Stimulated activated CD4-positive, alpha-beta T cell treated with anti-CD3 and anti-CD28 coated beads, Interleukin-15, amount 100 ng/mL, for 48 hours (primary cell): ENCODE measurements around the gene PRR16.

Source experiments
- DNase-seq, 2 donors: peaks; one replicate each; pipeline ENCODE4 v3.0.0-alpha.2; 2020; ENCODE audit warnings: low read depth in 2 of 2

The PRR16 gene

GRCh38 chr5:120568711-120569110, 104.6 kb downstream of the PRR16 start:
- DNase-seq: no peak

GRCh38 chr5:120576588-120576987, 112.5 kb downstream of the PRR16 start:
- DNase-seq: no peak

GRCh38 chr5:120582635-120583034, 118.5 kb downstream of the PRR16 start:
- no peak for DNase-seq

- no peak for DNase-seq
Measured at GRCh38 chr5:120586646-120587045, 122.5 kb downstream of the PRR16 start.

- no peak for DNase-seq
Measured at GRCh38 chr5:120591911-120592310, 127.8 kb downstream of the PRR16 start.

GRCh38 chr5:120599576-120599975, 135.5 kb downstream of the PRR16 start:
- no peak for DNase-seq

- DNase-seq: no peak
Measured at GRCh38 chr5:120600639-120601038, 136.5 kb downstream of the PRR16 start.

GRCh38 chr5:120602033-120602432, 137.9 kb downstream of the PRR16 start:
- DNase-seq: no peak

- DNase-seq: no peak
Measured at GRCh38 chr5:120604884-120605283, 140.8 kb downstream of the PRR16 start.

GRCh38 chr5:120605325-120606079, 141.4 kb downstream of the PRR16 start:
- no peak for DNase-seq

- no peak for DNase-seq
Measured at GRCh38 chr5:120609570-120609969, 145.5 kb downstream of the PRR16 start.

- DNase-seq: no peak
Measured at GRCh38 chr5:120610145-120610544, 146.0 kb downstream of the PRR16 start.

GRCh38 chr5:120613729-120614128, 149.6 kb downstream of the PRR16 start:
- no peak for DNase-seq

- no peak for DNase-seq
Measured at GRCh38 chr5:120614531-120615180, 150.6 kb downstream of the PRR16 start.

- no peak for DNase-seq
Measured at GRCh38 chr5:120615967-120616645, 152.0 kb downstream of the PRR16 start.

GRCh38 chr5:120621339-120621738, 157.2 kb downstream of the PRR16 start:
- no peak for DNase-seq

- no peak for DNase-seq
Measured at GRCh38 chr5:120624021-120624563, 160.0 kb downstream of the PRR16 start.

- DNase-seq: no peak
Measured at GRCh38 chr5:120628156-120628555, 164.1 kb downstream of the PRR16 start.

GRCh38 chr5:120630550-120630949, 166.4 kb downstream of the PRR16 start:
- no peak for DNase-seq

GRCh38 chr5:120631611-120632010, 167.5 kb downstream of the PRR16 start:
- DNase-seq: no peak

GRCh38 chr5:120632430-120632829, 168.3 kb downstream of the PRR16 start:
- no peak for DNase-seq

GRCh38 chr5:120638449-120638848, 174.3 kb downstream of the PRR16 start:
- no peak for DNase-seq

GRCh38 chr5:120640778-120641177, 176.7 kb downstream of the PRR16 start:
- no peak for DNase-seq
